ENCODE data around the gene SPOCD1.

DNA sequence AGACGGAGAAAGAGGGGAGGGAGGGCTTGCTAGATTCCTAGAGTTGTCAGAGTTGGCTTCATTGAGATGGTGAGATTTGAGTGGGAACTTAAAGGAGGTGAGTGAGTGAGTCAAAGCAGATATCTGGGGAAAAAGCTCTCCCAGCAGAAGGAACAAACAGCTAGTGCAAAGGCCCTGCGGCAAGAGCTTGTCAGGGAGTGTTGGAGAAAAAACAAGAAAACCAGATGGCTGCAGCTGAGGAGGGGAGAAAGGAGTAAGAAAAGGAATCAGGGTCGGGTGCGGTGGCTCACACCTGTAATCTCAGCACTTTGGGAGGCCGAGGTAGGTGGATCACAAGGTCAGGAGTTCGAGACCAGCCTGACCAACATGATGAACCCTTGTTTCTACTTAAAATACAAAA lies 40.3 kb upstream of the SPOCD1 start:
- TF ChIP-seq YY1 (IDR thresholded peaks at IDR 0.05; ENCODE audit: low read depth) (no peak), MAX (IDR thresholded peaks at IDR 0.05) (no peak), EGR1 (IDR thresholded peaks at IDR 0.05) (no peak)
- TF ChIP-seq, protein P1, sequence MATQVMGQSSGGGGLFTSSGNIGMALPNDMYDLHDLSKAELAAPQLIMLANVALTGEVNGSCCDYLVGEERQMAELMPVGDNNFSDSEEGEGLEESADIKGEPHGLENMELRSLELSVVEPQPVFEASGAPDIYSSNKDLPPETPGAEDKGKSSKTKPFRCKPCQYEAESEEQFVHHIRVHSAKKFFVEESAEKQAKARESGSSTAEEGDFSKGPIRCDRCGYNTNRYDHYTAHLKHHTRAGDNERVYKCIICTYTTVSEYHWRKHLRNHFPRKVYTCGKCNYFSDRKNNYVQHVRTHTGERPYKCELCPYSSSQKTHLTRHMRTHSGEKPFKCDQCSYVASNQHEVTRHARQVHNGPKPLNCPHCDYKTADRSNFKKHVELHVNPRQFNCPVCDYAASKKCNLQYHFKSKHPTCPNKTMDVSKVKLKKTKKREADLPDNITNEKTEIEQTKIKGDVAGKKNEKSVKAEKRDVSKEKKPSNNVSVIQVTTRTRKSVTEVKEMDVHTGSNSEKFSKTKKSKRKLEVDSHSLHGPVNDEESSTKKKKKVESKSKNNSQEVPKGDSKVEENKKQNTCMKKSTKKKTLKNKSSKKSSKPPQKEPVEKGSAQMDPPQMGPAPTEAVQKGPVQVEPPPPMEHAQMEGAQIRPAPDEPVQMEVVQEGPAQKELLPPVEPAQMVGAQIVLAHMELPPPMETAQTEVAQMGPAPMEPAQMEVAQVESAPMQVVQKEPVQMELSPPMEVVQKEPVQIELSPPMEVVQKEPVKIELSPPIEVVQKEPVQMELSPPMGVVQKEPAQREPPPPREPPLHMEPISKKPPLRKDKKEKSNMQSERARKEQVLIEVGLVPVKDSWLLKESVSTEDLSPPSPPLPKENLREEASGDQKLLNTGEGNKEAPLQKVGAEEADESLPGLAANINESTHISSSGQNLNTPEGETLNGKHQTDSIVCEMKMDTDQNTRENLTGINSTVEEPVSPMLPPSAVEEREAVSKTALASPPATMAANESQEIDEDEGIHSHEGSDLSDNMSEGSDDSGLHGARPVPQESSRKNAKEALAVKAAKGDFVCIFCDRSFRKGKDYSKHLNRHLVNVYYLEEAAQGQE (IDR thresholded peaks at IDR 0.05; ENCODE audit: low read depth), result no peak

Measured in Ishikawa (cell line).